WTC11 (cell line): ENCODE measurements around the gene MECP2. TPM values are rescaled to one million over a fixed set of nuclear protein-coding genes. Genes with fewer than 3 reads are reported as not detected.
A peak's percentile ranks its signal among the peaks of the same experiment; 100 is the strongest.

ENCODE experiments used
- ATAC-seq: fragments of 200-7000 bp; cut with Tn5 transposase; 2 replicates; pipeline ENCODE4 v1.10.0; 2021; ENCODE audit warnings: mild to moderate bottlenecking, moderate library complexity
- CTCF ChIA-PET: fragments of 300-600 bp; sonication (Branson Sonifier 250); formaldehyde crosslinking; loops from one replicate; lab custom pipeline; 2021; ENCODE audit warnings: antibody characterized with exemption; lab: Charles Lee
- POLR2A ChIA-PET: fragments of 350-600 bp; sonication (Branson Sonifier 250); formaldehyde crosslinking; loops from one replicate; lab custom pipeline; 2021; ENCODE audit warnings: antibody characterized with exemption; lab: Charles Lee
- DNase-seq: peaks from one replicate; pipeline ENCODE4 v3.0.0; 2021; ENCODE audit warnings: low spot score
- H3K27ac Mint-ChIP-seq: 2 replicates; pipeline ENCODE4 v1.8.0; 2021; ENCODE audit warnings: mixed read lengths
- H3K27me3 Mint-ChIP-seq: 2 replicates; pipeline ENCODE4 v1.8.0; 2021; ENCODE audit warnings: low read depth, mild to moderate bottlenecking, moderate library complexity, mixed read lengths
- H3K36me3 Mint-ChIP-seq: 2 replicates; pipeline ENCODE4 v1.8.0; 2021; ENCODE audit warnings: mixed read lengths
- H3K4me1 Mint-ChIP-seq: 2 replicates; pipeline ENCODE4 v1.8.0; 2022; ENCODE audit warnings: mixed read lengths
- H3K4me3 Mint-ChIP-seq: 2 replicates; pipeline ENCODE4 v1.8.0; 2021; ENCODE audit warnings: mild to moderate bottlenecking, moderate library complexity, mixed read lengths
- H3K9me3 Mint-ChIP-seq: 2 replicates; pipeline ENCODE4 v1.8.0; 2021; ENCODE audit warnings: mixed read lengths
- CREM ChIP-seq: sonication (generic); formaldehyde crosslinking; IDR thresholded peaks from 2 replicates; pipeline ENCODE4 v1.8.1; 2022; ENCODE audit warnings: mild to moderate bottlenecking, missing genetic modification reagents, moderate library complexity
- NFATC4 ChIP-seq: fragments of 250-450 bp; sonication (Bioruptor Pico); IDR thresholded peaks from 2 replicates; pipeline ENCODE4 v1.9.0; 2021; ENCODE audit warnings: mild to moderate bottlenecking
- NFYB ChIP-seq: sonication (generic); formaldehyde crosslinking; conservative IDR thresholded peaks from 2 replicates; pipeline ENCODE4 v1.8.0; 2022; ENCODE audit warnings: low read depth, missing genetic modification reagents
- NR2C2 ChIP-seq: sonication (generic); formaldehyde crosslinking; IDR thresholded peaks from 2 replicates; pipeline ENCODE4 v1.8.0; 2022; ENCODE audit warnings: mild to moderate bottlenecking, missing genetic modification reagents
- ZNF138 ChIP-seq: sonication (generic); formaldehyde crosslinking; conservative IDR thresholded peaks from 2 replicates; pipeline ENCODE4 v1.8.1; 2022; ENCODE audit warnings: mild to moderate bottlenecking, moderate library complexity, missing genetic modification reagents
- ZNF671 ChIP-seq: fragments of 250-450 bp; sonication (Bioruptor Pico); IDR thresholded peaks from 2 replicates; pipeline ENCODE4 v1.8.0; 2021; ENCODE audit warnings: mild to moderate bottlenecking
- total RNA-seq: library from RNA; stranded (reverse); gene quantifications from 3 replicates; pipeline ENCODE4 v1.2.3, GENCODE V29; 2021
- TF ChIP-seq, protein P1 (sequence below): sonication (generic); formaldehyde crosslinking; IDR thresholded peaks from 2 replicates; pipeline ENCODE4 v1.8.1; 2022; ENCODE audit warnings: missing genetic modification reagents, borderline replicate concordance
- TF ChIP-seq, protein P2 (sequence below): sonication (generic); formaldehyde crosslinking; IDR thresholded peaks from 2 replicates; pipeline ENCODE4 v1.8.0; 2022; ENCODE audit warnings: missing genetic modification reagents
- TF ChIP-seq, protein P3 (sequence below): fragments of 250-450 bp; sonication (Bioruptor Pico); IDR thresholded peaks from 2 replicates; pipeline ENCODE4 v1.9.0; 2021; ENCODE audit warnings: mild to moderate bottlenecking
- TF ChIP-seq, protein P4 (sequence below): sonication (generic); formaldehyde crosslinking; IDR thresholded peaks from 2 replicates; pipeline ENCODE4 v1.8.0; 2023; ENCODE audit warnings: missing genetic modification reagents
- TF ChIP-seq, protein P5 (sequence below): fragments of 250-450 bp; sonication (Bioruptor Pico); IDR thresholded peaks from 2 replicates; pipeline ENCODE4 v2.1.2; 2022; ENCODE audit warnings: mild to moderate bottlenecking, moderate library complexity
- TF ChIP-seq, protein P6 (sequence below): fragments of 250-450 bp; sonication (Bioruptor Pico); conservative IDR thresholded peaks from 2 replicates; pipeline ENCODE4 v1.9.0; 2021; ENCODE audit warnings: mild to moderate bottlenecking
- TF ChIP-seq, protein P7 (sequence below): sonication (generic); formaldehyde crosslinking; IDR thresholded peaks from 2 replicates; pipeline ENCODE4 v1.8.1; 2023; ENCODE audit warnings: mild to moderate bottlenecking, missing genetic modification reagents
- TF ChIP-seq, protein P8 (sequence below): sonication (generic); formaldehyde crosslinking; IDR thresholded peaks from 2 replicates; pipeline ENCODE4 v1.8.0; 2022; ENCODE audit warnings: mild to moderate bottlenecking, missing genetic modification reagents

The MECP2 gene
- total RNA-seq, 1 experiment from 2014 or later = 28.7 TPM

DNA sequence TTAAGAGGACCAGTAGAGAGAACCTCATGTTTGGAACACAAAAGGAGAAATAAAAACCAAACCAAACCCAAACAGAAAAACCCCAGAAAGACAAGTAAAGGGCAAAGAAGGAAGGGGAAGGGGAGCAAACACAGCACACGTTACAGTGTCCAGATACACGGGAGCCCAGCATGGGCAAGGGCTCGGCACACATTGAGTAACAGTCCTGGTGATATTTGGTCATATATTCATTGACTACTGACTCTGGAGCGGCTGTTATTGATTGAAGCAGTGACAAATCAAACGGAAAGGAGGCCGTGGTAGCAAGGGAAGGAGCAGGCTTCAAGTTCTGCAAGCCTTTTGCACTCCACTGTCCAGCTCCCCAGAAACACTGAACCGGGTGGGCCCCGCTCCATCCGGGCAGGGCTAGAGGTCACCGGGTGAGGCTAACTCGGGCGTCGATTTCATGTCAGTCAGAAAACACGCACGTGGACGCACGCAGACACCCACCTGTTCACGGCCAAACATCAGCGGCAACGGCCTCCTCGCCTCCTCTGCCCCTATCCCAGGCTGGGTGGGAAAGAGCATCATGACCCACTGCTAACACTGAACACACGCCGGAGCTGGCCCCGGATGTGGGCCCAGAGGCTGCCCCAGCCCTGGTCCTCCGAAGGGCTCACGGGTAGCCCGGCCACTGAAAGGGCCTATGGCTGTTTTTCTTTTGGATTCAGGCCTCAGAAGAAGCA is 74.1 kb downstream of the MECP2 start:
- no peak overlapping the region for H3K4me3 Mint-ChIP-seq
- peak overlapping the region; percentile 38; the same call in 1 of the 2 replicates for H3K27ac Mint-ChIP-seq
- ATAC-seq (no peak), DNase-seq (no peak)
- no peaks in the 10 kb centered on the region for H3K9me3 Mint-ChIP-seq
- ChIA-PET CTCF (interaction anchor here (0.6 to 0.8 kb wide), 2 partner anchors 10 to 126 kb away, joined by 3 read pairs; no protein-coding TSS in a partner anchor), POLR2A (no interaction called here)
- H3K27me3 Mint-ChIP-seq = no peaks in the 10 kb centered on the region
- TF ChIP-seq NFATC4 (CRISPR knock-in tag) (no peak), CREM (no peak), ZNF138 (CRISPR knock-in tag) (no peak), ZNF671 (CRISPR knock-in tag) (no peak)
- TF ChIP-seq, protein P1, sequence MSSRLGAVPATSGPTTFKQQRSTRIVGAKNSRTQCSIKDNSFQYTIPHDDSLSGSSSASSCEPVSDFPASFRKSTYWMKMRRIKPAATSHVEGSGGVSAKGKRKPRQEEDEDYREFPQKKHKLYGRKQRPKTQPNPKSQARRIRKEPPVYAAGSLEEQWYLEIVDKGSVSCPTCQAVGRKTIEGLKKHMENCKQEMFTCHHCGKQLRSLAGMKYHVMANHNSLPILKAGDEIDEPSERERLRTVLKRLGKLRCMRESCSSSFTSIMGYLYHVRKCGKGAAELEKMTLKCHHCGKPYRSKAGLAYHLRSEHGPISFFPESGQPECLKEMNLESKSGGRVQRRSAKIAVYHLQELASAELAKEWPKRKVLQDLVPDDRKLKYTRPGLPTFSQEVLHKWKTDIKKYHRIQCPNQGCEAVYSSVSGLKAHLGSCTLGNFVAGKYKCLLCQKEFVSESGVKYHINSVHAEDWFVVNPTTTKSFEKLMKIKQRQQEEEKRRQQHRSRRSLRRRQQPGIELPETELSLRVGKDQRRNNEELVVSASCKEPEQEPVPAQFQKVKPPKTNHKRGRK (CRISPR knock-in tag) = no peak
- TF ChIP-seq, protein P2, sequence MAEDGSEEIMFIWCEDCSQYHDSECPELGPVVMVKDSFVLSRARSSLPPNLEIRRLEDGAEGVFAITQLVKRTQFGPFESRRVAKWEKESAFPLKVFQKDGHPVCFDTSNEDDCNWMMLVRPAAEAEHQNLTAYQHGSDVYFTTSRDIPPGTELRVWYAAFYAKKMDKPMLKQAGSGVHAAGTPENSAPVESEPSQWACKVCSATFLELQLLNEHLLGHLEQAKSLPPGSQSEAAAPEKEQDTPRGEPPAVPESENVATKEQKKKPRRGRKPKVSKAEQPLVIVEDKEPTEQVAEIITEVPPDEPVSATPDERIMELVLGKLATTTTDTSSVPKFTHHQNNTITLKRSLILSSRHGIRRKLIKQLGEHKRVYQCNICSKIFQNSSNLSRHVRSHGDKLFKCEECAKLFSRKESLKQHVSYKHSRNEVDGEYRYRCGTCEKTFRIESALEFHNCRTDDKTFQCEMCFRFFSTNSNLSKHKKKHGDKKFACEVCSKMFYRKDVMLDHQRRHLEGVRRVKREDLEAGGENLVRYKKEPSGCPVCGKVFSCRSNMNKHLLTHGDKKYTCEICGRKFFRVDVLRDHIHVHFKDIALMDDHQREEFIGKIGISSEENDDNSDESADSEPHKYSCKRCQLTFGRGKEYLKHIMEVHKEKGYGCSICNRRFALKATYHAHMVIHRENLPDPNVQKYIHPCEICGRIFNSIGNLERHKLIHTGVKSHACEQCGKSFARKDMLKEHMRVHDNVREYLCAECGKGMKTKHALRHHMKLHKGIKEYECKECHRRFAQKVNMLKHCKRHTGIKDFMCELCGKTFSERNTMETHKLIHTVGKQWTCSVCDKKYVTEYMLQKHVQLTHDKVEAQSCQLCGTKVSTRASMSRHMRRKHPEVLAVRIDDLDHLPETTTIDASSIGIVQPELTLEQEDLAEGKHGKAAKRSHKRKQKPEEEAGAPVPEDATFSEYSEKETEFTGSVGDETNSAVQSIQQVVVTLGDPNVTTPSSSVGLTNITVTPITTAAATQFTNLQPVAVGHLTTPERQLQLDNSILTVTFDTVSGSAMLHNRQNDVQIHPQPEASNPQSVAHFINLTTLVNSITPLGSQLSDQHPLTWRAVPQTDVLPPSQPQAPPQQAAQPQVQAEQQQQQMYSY (CRISPR knock-in tag) = no peak
- TF ChIP-seq, protein P3, sequence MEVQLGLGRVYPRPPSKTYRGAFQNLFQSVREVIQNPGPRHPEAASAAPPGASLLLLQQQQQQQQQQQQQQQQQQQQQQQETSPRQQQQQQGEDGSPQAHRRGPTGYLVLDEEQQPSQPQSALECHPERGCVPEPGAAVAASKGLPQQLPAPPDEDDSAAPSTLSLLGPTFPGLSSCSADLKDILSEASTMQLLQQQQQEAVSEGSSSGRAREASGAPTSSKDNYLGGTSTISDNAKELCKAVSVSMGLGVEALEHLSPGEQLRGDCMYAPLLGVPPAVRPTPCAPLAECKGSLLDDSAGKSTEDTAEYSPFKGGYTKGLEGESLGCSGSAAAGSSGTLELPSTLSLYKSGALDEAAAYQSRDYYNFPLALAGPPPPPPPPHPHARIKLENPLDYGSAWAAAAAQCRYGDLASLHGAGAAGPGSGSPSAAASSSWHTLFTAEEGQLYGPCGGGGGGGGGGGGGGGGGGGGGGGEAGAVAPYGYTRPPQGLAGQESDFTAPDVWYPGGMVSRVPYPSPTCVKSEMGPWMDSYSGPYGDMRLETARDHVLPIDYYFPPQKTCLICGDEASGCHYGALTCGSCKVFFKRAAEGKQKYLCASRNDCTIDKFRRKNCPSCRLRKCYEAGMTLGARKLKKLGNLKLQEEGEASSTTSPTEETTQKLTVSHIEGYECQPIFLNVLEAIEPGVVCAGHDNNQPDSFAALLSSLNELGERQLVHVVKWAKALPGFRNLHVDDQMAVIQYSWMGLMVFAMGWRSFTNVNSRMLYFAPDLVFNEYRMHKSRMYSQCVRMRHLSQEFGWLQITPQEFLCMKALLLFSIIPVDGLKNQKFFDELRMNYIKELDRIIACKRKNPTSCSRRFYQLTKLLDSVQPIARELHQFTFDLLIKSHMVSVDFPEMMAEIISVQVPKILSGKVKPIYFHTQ (CRISPR knock-in tag) = no peak
- TF ChIP-seq, protein P4, sequence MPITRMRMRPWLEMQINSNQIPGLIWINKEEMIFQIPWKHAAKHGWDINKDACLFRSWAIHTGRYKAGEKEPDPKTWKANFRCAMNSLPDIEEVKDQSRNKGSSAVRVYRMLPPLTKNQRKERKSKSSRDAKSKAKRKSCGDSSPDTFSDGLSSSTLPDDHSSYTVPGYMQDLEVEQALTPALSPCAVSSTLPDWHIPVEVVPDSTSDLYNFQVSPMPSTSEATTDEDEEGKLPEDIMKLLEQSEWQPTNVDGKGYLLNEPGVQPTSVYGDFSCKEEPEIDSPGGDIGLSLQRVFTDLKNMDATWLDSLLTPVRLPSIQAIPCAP (CRISPR knock-in tag) = no peak
- TF ChIP-seq, protein P5, sequence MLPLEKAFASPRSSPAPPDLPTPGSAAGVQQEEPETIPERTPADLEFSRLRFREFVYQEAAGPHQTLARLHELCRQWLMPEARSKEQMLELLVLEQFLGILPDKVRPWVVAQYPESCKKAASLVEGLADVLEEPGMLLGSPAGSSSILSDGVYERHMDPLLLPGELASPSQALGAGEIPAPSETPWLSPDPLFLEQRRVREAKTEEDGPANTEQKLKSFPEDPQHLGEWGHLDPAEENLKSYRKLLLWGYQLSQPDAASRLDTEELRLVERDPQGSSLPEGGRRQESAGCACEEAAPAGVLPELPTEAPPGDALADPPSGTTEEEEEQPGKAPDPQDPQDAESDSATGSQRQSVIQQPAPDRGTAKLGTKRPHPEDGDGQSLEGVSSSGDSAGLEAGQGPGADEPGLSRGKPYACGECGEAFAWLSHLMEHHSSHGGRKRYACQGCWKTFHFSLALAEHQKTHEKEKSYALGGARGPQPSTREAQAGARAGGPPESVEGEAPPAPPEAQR (CRISPR knock-in tag) = no peak
- H3K36me3 Mint-ChIP-seq = no peaks in the 10 kb centered on the region
- H3K4me1 Mint-ChIP-seq = peaks cover 24% of the 10 kb centered on the region

DNA sequence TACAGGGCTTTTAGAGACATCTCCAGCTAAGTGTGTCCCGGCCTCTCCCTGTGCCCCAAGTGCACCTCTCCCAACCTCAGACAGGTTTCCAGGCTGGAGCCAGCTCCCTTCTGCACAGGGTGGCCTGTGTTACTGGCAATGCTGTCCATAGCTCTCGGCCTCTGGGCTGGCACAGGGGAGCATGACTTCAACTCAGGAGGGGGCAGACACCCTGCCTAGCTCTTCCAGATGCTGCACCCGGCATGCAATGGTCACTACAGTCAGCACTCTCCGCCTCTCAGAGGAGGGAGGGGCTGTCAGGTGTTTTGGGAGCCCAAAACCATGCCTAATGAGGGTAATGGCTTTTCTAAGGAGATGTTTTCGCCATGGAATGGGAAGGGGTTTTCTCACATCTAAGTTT is 75.4 kb downstream of the MECP2 start:
- POLR2A ChIA-PET = no interaction called here
- H3K27ac Mint-ChIP-seq = no peak overlapping the region
- DNase-seq (no peak), ATAC-seq (no peak)
- no peaks in the 10 kb centered on the region for H3K36me3 Mint-ChIP-seq
- no peak overlapping the region for H3K4me3 Mint-ChIP-seq
- CTCF ChIA-PET = interaction anchor here (1.3 to 1.5 kb wide), 2 partner anchors 8 to 9 kb away, joined by 3 to 4 read pairs; no protein-coding TSS in a partner anchor
- peaks cover 24% of the 10 kb centered on the region for H3K4me1 Mint-ChIP-seq
- H3K27me3 Mint-ChIP-seq = no peaks in the 10 kb centered on the region
- no peaks in the 10 kb centered on the region for H3K9me3 Mint-ChIP-seq
- TF ChIP-seq, protein P6, sequence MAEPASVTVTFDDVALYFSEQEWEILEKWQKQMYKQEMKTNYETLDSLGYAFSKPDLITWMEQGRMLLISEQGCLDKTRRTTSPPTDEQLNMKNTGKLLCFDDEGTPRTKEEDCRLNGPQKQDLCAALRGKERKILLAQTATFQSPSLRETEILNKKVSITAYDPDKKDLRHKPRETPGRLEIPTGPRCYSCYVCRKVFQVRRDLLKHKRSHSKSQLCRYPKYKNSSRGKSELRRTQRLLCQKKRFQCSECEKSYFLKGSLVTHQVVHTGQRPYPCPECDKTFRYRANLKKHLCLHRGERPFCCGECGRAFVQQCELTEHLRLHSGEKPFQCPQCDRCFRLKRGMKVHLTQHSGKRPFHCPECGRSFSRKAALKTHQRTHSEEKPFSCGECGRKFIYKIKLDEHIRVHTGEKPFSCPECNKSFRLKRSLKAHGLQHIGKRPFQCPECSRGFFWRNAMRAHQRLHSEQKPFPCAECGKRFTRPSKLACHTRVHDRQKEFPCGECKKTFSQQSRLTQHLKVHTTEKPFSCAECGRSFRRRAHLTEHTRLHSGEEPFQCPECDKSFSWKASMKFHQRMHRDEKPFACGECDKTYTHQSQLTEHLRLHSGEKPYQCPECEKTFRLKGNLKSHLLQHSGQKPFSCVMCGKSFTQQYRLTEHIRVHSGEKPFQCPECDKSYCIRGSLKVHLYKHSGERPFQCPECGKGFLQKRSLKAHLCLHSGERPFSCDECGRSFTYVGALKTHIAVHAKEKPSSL = no peak
- no peak for TF ChIP-seq NR2C2 (CRISPR knock-in tag)
- TF ChIP-seq NFYB = no peak
- TF ChIP-seq, protein P7, sequence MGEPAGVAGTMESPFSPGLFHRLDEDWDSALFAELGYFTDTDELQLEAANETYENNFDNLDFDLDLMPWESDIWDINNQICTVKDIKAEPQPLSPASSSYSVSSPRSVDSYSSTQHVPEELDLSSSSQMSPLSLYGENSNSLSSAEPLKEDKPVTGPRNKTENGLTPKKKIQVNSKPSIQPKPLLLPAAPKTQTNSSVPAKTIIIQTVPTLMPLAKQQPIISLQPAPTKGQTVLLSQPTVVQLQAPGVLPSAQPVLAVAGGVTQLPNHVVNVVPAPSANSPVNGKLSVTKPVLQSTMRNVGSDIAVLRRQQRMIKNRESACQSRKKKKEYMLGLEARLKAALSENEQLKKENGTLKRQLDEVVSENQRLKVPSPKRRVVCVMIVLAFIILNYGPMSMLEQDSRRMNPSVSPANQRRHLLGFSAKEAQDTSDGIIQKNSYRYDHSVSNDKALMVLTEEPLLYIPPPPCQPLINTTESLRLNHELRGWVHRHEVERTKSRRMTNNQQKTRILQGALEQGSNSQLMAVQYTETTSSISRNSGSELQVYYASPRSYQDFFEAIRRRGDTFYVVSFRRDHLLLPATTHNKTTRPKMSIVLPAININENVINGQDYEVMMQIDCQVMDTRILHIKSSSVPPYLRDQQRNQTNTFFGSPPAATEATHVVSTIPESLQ = no peak
- TF ChIP-seq, protein P8, sequence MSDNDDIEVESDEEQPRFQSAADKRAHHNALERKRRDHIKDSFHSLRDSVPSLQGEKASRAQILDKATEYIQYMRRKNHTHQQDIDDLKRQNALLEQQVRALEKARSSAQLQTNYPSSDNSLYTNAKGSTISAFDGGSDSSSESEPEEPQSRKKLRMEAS (CRISPR knock-in tag) = no peak
- TF ChIP-seq, protein P2 (CRISPR knock-in tag) = no peak
